ENCODE measurements around the gene IZUMO1. TPM values are rescaled to one million over a fixed set of nuclear protein-coding genes. Genes with fewer than 3 reads are reported as not detected.

IZUMO1 gene
- total and polyA plus RNA-seq, 2 of the 13 experiments (the other 11 are each of a cell fraction or from before 2014, with no cell fraction given) = 0.07 to 0.22 TPM

- in situ Hi-C loops (cut with HindIII; ENCODE audit: extremely low pct_ligation_motif_present, low pct_unique_long_range_greater_than_20kb) = loop anchor here (10.0 kb wide), 1 partner anchor 106 kb away; the partner anchor contains the start of gene NTN5
- ChIA-PET CTCF (ENCODE audit: low intra/inter-chr PET ratio, low total read pairs) (no interaction called here), POLR2A (interaction anchor here (1.5 kb wide), 1 partner anchor 26 kb away, joined by 3 read pairs; no protein-coding TSS in a partner anchor)
- Histone ChIP-seq H3K79me2 (ENCODE audit: insufficient read depth, low read length) (no peaks in the 10 kb centered on the region), H3K9me3 (ENCODE audit: low read length) (no peaks in the 10 kb centered on the region), H3K4me2 (ENCODE audit: low read depth, low read length) (peak overlapping the region; percentile 93), H3K4me3 (replicated peaks in 1 of 3; ENCODE audit: insufficient read depth in 1 of 3, low read depth in 2 of 3, low read length in 3 of 3) (peak overlapping the region in 1 of 3 experiments; percentile 55; a peak in 2 of 6 replicates), H4K20me1 (ENCODE audit: insufficient read depth, low read length) (no peaks in the 10 kb centered on the region), H3K27ac (ENCODE audit: extremely low read length, insufficient read depth, low read length) (no peak overlapping the region), H3K36me3 (replicated peaks in 1 of 2; ENCODE audit: control insufficient read depth in 1 of 2, insufficient read depth in 2 of 2, low read length in 2 of 2) (no peaks in the 10 kb centered on the region), H3K4me1 (ENCODE audit: insufficient read depth, low read length) (peaks cover 54% of the 10 kb centered on the region), H2AFZ (ENCODE audit: low read length) (peak overlapping the region; percentile 42), H3K27me3 (ENCODE audit: control insufficient read depth in 1 of 2, insufficient read depth in 2 of 2, low read length in 2 of 2) (no peaks in the 10 kb centered on the region; a peak in 1 of 5 replicates), H3K9ac (ENCODE audit: insufficient read depth, low read depth, low read length) (peak overlapping the region; percentile 38)
- intact Hi-C loops (cut with micrococcal nuclease; ENCODE audit: unreplicated experiment) = loop anchor here (10.0 kb wide), 1 partner anchor 184 kb away; the partner anchor contains the start of gene FTL
- ATAC-seq (peak; percentile 56), DNase-seq (ENCODE audit: low spot score) (peak; percentile 88), FAIRE-seq (no peak)
- no TSS peak for BruUV-seq (replicated peaks)
- 6% methylated on average over 13 of the region's 14 CpGs for WGBS (ENCODE audit: low lambda C conversion rate)
- TF ChIP-seq ZNF773 (CRISPR knock-in tag; IDR thresholded peaks at IDR 0.05; ENCODE audit: borderline replicate concordance) = no peak
- peak; percentile 96 for TF ChIP-seq FOSL2 (CRISPR knock-in tag; IDR thresholded peaks at IDR 0.05)
- TF ChIP-seq, protein P1, sequence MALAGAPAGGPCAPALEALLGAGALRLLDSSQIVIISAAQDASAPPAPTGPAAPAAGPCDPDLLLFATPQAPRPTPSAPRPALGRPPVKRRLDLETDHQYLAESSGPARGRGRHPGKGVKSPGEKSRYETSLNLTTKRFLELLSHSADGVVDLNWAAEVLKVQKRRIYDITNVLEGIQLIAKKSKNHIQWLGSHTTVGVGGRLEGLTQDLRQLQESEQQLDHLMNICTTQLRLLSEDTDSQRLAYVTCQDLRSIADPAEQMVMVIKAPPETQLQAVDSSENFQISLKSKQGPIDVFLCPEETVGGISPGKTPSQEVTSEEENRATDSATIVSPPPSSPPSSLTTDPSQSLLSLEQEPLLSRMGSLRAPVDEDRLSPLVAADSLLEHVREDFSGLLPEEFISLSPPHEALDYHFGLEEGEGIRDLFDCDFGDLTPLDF (CRISPR knock-in tag; IDR thresholded peaks at IDR 0.05) = no peak
- no peak for TF ChIP-seq ZNF382 (CRISPR knock-in tag; IDR thresholded peaks at IDR 0.05; ENCODE audit: borderline replicate concordance)
- no peak for TF ChIP-seq NFIB (CRISPR knock-in tag; IDR thresholded peaks at IDR 0.05; ENCODE audit: borderline replicate concordance)
- no peak for TF ChIP-seq RCOR2 (CRISPR knock-in tag; IDR thresholded peaks at IDR 0.05)
- TF ChIP-seq, protein P2, sequence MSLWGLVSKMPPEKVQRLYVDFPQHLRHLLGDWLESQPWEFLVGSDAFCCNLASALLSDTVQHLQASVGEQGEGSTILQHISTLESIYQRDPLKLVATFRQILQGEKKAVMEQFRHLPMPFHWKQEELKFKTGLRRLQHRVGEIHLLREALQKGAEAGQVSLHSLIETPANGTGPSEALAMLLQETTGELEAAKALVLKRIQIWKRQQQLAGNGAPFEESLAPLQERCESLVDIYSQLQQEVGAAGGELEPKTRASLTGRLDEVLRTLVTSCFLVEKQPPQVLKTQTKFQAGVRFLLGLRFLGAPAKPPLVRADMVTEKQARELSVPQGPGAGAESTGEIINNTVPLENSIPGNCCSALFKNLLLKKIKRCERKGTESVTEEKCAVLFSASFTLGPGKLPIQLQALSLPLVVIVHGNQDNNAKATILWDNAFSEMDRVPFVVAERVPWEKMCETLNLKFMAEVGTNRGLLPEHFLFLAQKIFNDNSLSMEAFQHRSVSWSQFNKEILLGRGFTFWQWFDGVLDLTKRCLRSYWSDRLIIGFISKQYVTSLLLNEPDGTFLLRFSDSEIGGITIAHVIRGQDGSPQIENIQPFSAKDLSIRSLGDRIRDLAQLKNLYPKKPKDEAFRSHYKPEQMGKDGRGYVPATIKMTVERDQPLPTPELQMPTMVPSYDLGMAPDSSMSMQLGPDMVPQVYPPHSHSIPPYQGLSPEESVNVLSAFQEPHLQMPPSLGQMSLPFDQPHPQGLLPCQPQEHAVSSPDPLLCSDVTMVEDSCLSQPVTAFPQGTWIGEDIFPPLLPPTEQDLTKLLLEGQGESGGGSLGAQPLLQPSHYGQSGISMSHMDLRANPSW (CRISPR knock-in tag; IDR thresholded peaks at IDR 0.05; ENCODE audit: borderline replicate concordance) = no peak
- TF ChIP-seq RBAK (CRISPR knock-in tag; IDR thresholded peaks at IDR 0.05) = no peak
- 0 out of 2 replicates have a peak, but pooled peaks have one; percentile 30 for TF ChIP-seq SALL1 (CRISPR knock-in tag; IDR thresholded peaks at IDR 0.05)
- TF ChIP-seq NCOA1 (CRISPR knock-in tag; IDR thresholded peaks at IDR 0.05) = no peak
- peak; percentile 84 for TF ChIP-seq ARID3A (IDR thresholded peaks at IDR 0.05; ENCODE audit: low read depth, low read length)
- TF ChIP-seq, protein P3, sequence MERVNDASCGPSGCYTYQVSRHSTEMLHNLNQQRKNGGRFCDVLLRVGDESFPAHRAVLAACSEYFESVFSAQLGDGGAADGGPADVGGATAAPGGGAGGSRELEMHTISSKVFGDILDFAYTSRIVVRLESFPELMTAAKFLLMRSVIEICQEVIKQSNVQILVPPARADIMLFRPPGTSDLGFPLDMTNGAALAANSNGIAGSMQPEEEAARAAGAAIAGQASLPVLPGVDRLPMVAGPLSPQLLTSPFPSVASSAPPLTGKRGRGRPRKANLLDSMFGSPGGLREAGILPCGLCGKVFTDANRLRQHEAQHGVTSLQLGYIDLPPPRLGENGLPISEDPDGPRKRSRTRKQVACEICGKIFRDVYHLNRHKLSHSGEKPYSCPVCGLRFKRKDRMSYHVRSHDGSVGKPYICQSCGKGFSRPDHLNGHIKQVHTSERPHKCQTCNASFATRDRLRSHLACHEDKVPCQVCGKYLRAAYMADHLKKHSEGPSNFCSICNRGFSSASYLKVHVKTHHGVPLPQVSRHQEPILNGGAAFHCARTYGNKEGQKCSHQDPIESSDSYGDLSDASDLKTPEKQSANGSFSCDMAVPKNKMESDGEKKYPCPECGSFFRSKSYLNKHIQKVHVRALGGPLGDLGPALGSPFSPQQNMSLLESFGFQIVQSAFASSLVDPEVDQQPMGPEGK (CRISPR knock-in tag; IDR thresholded peaks at IDR 0.05) = peak; percentile 64
- peak; percentile 63 for TF ChIP-seq MED1 (CRISPR knock-in tag; IDR thresholded peaks at IDR 0.05)
- TF ChIP-seq ZNF335 (CRISPR knock-in tag; IDR thresholded peaks at IDR 0.05) = 0 out of 2 replicates have a peak, but pooled peaks have one; percentile 34
- no peak for TF ChIP-seq MTA1 (CRISPR knock-in tag; IDR thresholded peaks at IDR 0.05; ENCODE audit: borderline replicate concordance)
- TF ChIP-seq SAP130 (CRISPR knock-in tag; IDR thresholded peaks at IDR 0.05; ENCODE audit: low read depth) = peak; percentile 72
These were observed 34.1 kb upstream of the IZUMO1 start for GRCh38 chr19:48780631-48781391.

Measured in HepG2 (cell line).